ENCODE data around the gene ATG2B.

The ATG2B gene

DNA sequence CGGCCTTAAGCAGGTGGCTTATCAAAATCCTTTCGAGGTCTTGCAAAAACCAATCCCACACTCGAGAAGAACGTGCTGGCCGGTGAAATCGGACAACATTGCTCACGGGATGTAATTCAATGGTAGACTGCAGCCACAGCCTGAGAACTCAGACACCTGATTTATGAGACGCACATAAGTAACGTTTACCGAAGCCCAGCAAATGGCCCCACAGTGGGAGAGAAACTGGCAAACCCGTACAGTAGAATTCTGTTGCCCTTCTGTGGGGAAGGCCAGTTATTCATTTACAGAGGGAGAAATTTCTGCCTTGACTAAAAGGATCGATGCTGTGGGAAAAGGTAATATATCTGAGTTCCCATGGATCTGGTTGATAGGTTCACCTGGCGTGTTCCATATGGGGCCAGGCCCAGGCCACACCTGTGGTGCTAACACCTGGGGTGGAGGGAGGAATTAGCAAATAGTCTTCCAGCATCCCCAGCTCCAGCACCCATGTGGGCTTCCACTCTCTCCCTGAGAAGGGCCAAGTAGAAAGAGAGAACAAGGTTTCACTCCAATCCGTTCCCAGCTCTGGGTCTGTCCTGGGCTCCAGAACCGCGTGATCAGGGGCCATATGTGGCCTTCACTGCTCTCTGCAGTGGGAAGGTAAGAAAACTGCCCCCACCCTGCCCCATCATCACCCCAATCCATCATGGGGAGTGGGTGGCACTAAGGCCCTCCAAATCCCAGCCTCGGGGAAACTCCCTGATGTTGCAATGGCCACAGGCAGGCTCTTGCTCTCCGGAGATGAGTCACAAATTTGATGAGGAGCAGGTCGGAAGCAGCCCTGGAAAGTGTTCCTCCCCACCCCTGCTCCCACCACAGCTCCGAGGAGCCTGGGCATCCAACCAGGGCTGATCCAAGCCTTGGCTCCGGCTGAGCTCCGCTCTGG, 94.4 kb downstream of the ATG2B start:
- DNase-seq: peak; percentile 83

GRCh38 chr14:96267916-96268315, 95.2 kb downstream of the ATG2B start:
- DNase-seq: no peak

DNA sequence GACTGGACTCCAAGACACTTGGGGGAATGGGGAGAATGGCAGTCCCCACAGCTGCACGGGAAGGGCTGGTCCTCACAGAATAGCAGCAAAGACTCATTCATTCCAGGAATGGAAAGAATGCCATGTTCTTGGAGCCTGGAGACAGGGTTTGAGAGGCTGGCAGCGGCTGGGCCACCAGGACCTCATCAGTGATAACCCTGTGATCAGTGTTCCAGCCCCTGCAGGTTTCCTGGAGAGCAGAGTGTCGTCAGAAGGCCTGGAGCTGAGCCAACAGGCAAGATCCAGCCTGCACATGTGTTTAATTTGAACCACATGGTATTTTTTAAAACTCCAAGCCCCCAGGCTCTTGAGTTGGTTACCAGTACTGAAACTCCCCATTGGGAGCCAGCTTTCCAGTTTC, 95.8 kb downstream of the ATG2B start:
- DNase-seq: peak; percentile 86

GRCh38 chr14:96265383-96266095, 97.6 kb downstream of the ATG2B start:
- DNase-seq: no peak

DNA sequence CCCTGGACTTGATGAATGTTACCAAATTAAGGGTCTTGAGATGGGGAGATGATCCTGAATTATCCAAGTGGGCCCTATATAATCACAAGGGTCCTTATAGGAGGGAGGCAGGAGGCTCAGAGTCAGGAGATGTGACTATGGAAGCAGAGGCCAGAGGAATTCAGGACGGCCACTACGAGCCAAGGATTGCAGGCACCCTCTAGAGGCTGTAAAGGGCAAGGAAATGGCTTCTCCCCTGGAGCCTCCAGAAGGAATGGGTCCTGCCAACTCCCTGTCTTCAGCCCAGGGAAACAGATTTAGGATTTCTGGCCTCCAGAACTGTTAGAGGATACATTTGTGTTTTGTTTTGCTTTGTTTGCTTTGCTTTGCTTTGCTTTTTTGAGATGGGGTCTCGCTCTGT, 98.3 kb downstream of the ATG2B start:
- no peak for DNase-seq

DNA sequence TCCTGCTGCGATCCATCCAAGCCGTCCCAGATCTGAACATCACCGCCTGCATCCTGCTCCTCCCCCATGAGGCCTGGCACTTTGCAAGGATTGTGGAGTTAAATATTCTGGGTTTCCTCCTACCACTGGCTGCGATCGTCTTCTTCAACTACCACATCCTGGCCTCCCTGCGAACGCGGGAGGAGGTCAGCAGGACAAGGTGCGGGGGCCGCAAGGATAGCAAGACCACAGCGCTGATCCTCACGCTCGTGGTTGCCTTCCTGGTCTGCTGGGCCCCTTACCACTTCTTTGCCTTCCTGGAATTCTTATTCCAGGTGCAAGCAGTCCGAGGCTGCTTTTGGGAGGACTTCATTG, 99.0 kb downstream of the ATG2B start:
- DNase-seq: no peak

GRCh38 chr14:96263347-96264199, 99.6 kb downstream of the ATG2B start:
- no peak for DNase-seq

- DNase-seq: no peak
Measured at GRCh38 chr14:96261772-96262655, 101.1 kb downstream of the ATG2B start.

DNA sequence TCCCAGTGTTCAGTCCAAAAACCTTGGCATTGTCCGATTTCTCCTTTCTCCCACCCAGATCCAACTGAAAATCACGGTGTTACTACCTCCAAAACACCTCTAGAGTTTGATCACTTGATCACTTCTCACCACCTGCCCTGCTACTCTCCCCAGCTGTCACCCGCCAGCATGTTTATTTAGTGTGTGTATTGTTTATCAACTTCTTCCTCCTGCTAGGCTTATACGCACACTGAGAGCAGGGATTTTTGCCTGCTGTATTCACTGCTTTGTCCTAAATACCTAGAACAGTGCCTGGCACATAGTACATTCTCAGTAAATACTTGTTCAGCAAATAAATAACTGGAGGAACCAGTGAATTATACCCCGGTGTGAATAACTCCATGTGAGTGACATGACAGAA, 102.1 kb downstream of the ATG2B start:
- DNase-seq: no peak

GRCh38 chr14:96260341-96260821, 102.8 kb downstream of the ATG2B start:
- DNase-seq: peak; percentile 78

DNA sequence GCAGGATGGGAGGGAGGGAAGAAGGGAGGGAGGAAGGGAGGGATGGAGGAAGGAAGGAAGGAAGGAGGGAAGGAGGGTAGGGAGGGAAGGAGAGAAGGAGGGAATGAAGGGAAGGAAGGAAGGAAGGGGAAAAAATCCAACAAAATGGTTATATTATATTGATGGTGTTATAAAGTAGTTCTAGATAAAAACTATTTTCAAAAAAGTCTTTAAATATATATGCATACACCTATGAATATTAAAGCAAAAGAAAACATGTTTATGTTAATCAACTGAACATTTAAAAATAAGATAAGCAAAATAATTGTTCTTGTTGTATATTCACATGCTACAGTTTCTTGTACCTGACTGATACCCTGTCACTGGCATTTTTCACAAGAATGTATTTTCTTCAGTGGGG, 105.2 kb downstream of the ATG2B start:
- DNase-seq: no peak

GRCh38 chr14:96257056-96257455, 106.1 kb downstream of the ATG2B start:
- no peak for DNase-seq

GRCh38 chr14:96256407-96256806, 106.7 kb downstream of the ATG2B start:
- DNase-seq: no peak

DNA sequence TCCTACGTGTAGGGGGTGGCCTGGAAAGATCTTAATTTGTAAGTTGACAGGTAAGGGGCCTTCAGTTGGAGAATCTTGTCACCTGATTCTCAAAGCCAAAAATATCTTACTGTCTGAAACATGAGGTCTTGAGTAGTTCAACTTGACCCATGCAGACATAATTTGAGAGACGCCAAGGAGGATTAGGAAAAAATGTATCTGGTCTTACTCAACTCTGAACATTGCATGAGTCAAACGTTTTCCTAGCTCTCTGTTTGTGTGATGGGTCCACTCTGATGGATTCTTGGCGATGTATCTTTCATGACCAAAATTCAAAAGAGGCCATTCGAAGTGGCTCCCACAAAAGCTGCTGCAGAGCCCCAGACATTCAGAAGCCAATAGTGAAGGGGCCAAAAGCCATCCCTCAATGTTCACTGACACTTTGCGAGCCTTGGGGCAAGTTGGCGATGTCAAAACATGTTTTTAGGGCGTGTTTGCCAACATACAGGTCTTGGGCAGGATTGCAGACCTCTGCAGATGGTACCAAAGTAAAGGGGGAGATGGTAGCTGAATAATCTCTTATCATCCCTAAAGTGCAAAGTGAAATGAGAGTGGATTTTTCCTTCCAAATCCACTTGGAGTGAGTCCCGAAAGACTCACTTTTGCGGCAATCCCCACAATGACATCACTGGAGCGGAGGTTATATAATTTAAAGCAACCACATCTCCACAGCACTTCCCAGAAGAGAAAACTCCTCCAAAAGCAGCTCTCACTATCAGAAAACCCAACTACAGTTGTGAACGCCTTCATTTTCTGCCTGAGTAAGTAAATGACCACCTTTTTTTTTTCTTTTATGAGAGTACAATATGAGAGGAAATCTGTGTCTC, 107.4 kb downstream of the ATG2B start, which contains the start of gene BDKRB1:
BDKRB1 (plus strand) TSS at position 710 of the 866 bp plus-strand sequence. CDS start 7,473 bp downstream, outside the sequence.
- peak; percentile 95 for DNase-seq

DNA sequence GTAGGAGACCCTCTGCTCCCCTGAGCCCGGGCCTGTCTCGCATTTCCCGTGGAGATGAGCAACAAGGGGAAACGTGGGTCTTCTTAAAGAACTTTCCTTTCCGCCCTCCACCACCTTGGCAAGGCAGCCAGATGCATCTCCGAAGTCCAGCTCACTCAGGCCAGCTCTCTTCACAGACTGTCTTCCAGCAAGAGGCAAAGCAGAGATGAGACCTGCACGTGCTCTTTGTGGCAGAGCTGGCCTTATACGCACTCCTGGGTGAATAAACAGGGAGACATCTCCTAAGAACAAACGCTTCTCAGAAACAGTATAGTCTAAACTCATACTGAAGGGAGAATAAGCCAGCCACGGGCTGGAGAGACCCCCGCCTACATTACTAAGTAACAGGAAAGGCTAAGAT, 108.5 kb downstream of the ATG2B start:
- no peak for DNase-seq

GRCh38 chr14:96252999-96253539, 110.1 kb downstream of the ATG2B start:
- DNase-seq: peak; percentile 96

DNA sequence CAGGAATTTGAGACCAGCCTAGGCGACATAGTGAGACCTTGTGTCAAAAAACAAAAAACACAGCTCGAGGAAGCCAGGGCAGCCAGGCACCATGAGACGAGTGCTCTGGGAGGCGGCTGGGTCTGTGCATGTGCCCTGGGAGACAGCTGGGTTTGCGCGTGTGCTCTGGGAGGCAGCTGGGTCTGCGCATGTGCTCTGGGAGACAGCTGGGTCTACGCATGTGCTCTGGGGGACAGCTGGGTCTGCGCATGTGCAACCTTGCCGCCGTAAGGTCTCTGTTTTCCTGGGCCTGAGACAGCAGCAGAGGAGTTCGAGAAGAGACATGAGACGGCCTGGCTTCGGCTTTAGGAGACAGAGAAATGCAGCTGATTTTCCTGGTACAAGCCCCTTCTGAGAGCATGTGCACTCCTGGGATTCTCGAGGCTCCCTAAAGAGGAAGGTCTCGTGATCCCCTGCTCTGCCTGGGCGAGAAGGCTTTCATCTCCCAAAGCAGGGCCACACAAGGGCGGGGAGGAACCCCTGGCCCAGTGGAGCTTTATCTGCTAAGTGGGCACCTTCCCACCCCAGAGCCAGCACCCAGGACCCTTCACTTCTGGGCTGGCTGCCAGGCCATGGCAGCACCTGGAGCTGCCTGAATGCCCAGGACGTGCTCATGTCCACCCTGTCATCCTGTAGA, 110.7 kb downstream of the ATG2B start:
- DNase-seq: peak; percentile 75

DNA sequence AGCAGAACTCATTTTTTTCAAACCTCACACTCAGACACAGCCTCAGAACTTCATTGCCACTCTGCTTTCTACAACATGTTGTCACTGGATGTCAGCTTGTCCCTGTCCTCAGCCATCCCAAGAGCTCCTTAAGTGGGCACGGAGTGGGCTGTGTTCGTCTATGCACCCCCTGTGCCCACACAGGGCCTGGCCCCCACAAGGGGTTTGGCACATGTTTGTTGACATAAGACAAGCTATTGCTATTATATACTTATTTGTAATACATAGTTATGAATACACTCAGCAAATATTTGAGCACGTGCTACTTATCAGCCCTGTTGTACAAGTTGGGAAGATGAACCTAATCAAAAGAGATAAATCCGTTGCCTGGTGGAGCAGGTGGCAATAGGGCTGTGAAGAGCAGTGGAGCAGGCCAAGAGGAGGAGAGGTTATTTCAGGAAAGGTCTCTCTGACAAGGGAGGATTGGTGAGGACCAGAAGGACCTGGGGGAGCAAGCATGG, 111.4 kb downstream of the ATG2B start:
- no peak for DNase-seq

- DNase-seq: no peak
Measured at GRCh38 chr14:96250485-96250884, 112.7 kb downstream of the ATG2B start.
